Heart left ventricle (tissue), 13 donors: Measurements from ENCODE around the gene CHKA.

Source experiments
- POLR2A ChIP-seq, 2 donors: fragments of 450-650 bp; IDR thresholded peaks; one replicate each; pipeline ENCODE4 v1.6.1; 2017; ENCODE audit warnings: antibody characterized with exemption in 2 of 2, mild to moderate bottlenecking in 2 of 2, moderate library complexity in 2 of 2
- TF ChIP-seq, protein P1 (sequence below), 12 donors: fragments of 200-600 bp; sonication (generic) in 4 of 12; IDR thresholded peaks; one replicate each; pipeline versions ENCODE4 v1.5.0 to v1.8.0; 2018 to 2022; ENCODE audit warnings: antibody characterized with exemption in 12 of 12, mild to moderate bottlenecking in 5 of 12
- donor health status: ischemic (EF 13 %, LVEDD 7.1; RV severe dilation, severe dysfunction).
- donor health status: DM: no; HTN: yes; CAD: no.
- donor health status: DM: no; HTN: no; CAD: no.
- donor health status: ischemic (EF 25% LVEDD 6.9; RV normal size, moderate dysfunction).
- donor health status: ischemic (EF 25% LVEDD 5.7; RV mildly dilated, moderate dysfunction).
- donor health status: ischemic (EF 35%, LVEDD 5.7; RV mildly dilated, moderate dysfunction).
- donor health status: nonischemic (EF 11% LVEDD 7.7; RV severe dilation, severe dysfunction).
- donor health status: DM: yes; HTN: yes; CAD: no.
- donor health status: PGD.
- donor health status: ischemic (EF 29% LVEDD 5.4; RV normal size, mild dysfunction).
- donor health status: nonischemic (EF 23%, LVEDD 6.1; RV moderate dilation, normal function).

DNA sequence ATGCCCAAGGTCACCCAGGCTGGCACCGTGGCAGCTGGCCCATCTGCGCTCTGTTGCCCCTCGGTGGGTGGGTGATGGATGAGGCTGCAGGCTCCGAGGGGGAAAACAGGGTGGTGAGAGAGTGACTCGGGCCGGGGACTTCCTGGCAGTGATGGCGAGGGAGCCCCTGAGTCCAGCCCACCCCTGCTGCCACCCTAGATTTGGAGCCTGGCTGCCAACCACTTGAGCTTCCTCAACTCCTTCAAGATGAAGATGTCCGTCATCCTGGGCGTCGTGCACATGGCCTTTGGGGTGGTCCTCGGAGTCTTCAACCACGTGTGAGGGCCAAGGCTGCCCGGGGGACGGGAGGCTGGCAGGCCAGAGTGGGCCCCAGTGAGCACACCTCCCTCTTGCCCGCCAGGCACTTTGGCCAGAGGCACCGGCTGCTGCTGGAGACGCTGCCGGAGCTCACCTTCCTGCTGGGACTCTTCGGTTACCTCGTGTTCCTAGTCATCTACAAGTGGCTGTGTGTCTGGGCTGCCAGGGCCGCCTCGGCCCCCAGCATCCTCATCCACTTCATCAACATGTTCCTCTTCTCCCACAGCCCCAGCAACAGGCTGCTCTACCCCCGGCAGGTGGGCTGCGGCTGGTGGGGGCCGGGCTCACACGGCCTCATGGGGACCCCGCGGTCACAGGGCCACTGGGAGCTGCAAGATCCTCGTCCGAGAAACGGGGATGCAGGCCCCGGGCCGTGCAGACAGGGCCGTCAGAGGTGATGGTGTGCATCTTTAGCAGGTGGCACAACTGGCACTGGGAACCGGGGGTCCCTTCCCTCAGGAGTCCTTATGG, 72.3 kb downstream of the CHKA start:
- TF ChIP-seq, protein P1, sequence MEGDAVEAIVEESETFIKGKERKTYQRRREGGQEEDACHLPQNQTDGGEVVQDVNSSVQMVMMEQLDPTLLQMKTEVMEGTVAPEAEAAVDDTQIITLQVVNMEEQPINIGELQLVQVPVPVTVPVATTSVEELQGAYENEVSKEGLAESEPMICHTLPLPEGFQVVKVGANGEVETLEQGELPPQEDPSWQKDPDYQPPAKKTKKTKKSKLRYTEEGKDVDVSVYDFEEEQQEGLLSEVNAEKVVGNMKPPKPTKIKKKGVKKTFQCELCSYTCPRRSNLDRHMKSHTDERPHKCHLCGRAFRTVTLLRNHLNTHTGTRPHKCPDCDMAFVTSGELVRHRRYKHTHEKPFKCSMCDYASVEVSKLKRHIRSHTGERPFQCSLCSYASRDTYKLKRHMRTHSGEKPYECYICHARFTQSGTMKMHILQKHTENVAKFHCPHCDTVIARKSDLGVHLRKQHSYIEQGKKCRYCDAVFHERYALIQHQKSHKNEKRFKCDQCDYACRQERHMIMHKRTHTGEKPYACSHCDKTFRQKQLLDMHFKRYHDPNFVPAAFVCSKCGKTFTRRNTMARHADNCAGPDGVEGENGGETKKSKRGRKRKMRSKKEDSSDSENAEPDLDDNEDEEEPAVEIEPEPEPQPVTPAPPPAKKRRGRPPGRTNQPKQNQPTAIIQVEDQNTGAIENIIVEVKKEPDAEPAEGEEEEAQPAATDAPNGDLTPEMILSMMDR (IDR thresholded peaks at IDR 0.05): no peak
- TF ChIP-seq POLR2A (IDR thresholded peaks at IDR 0.05): no peak
